Measurements from ENCODE around the gene CSRP2. TPM values are rescaled to one million over a fixed set of nuclear protein-coding genes. Genes with fewer than 3 reads are reported as not detected.

The CSRP2 gene
- total and polyA plus RNA-seq, 2 of the 8 experiments (the other 6 are each of a cell fraction or from before 2014, with no cell fraction given), result 149 to 227 TPM

DNA sequence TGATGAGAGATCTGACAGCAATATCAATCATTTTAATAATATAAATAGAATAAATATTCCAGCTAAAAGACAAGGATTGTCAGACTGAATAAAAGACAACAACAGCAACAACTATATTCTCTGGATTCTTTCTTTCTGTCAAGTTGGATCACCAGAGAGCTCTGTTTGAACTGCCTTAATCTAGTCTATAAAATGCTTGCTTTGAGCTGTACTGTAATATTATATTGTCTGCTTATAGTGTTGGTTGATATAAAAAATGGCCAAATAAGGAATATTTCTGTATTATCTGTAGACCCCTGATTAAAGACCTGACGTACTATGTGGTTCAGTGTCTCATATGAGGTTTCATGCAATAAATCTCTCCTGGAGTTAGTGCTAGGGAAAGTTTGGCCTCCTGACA lies 46.3 kb upstream of the CSRP2 start:
- H3K79me2 ChIP-seq (ENCODE audit: control insufficient read depth in 1 of 2, insufficient read depth in 2 of 2, low read length in 2 of 2), result no peaks in the 10 kb centered on the region
- H2BK12ac ChIP-seq (ENCODE audit: low read depth, low read length), result no peak overlapping the region
- TF ChIP-seq YY1 (IDR thresholded peaks at IDR 0.05; ENCODE audit: low read depth, low read length), result no peak
- H3K4me1 ChIP-seq (replicated peaks in 1 of 4; ENCODE audit: control insufficient read depth in 3 of 4, insufficient read depth in 4 of 4, low read length in 3 of 4), result peaks cover 0 to 12% (median 8%) of the 10 kb centered on the region in 4 experiments; a peak in 6 of 7 replicates
- H3K14ac ChIP-seq (ENCODE audit: insufficient read length), result no peak overlapping the region
- H3K79me1 ChIP-seq (ENCODE audit: low read depth, low read length), result no peaks in the 10 kb centered on the region
- no peak overlapping the region for H4K8ac ChIP-seq (ENCODE audit: extremely low read depth, insufficient read depth, low read length)
- no peak overlapping the region for H4K5ac ChIP-seq (ENCODE audit: insufficient read length, low read depth, low read length)
- 74% methylated on average over 1 of the region's 1 CpG; no CpG with 5 or more reads in 1 of the 2 experiments for WGBS, 2 experiments (ENCODE audit: extremely low coverage in 1 of 2, insufficient coverage in 1 of 2, insufficient read length in 1 of 2, insufficient replicate concordance in 2 of 2, low coverage in 1 of 2, low lambda C conversion rate in 2 of 2, missing lambda C conversion rate in 1 of 2)
- H3K9ac ChIP-seq (replicated peaks in 1 of 4; ENCODE audit: extremely low read depth in 1 of 4, low read depth in 3 of 4, low read length in 3 of 4), result no peak overlapping the region
- no peak overlapping the region for H3K56ac ChIP-seq (replicated peaks; ENCODE audit: insufficient read length, low read depth, low read length)
- no peaks in the 10 kb centered on the region for H4K20me1 ChIP-seq (replicated peaks in 1 of 2; ENCODE audit: control insufficient read depth in 1 of 2, insufficient read depth in 2 of 2, low read length in 2 of 2)
- H2BK120ac ChIP-seq (replicated peaks; ENCODE audit: low read depth, low read length), result no peak overlapping the region
- CTCF ChIA-PET (ENCODE audit: partially characterized antibody), result interaction anchor here (1.0 to 1.5 kb wide), 5 partner anchors 12 to 304 kb away, joined by 3 to 4 read pairs (median 4); no protein-coding TSS in a partner anchor
- H2AFZ ChIP-seq (ENCODE audit: low read length), result no peak overlapping the region
- no peak overlapping the region for H2BK20ac ChIP-seq (ENCODE audit: low read length)
- DNase-seq (ENCODE audit: low read depth in 1 of 2, low spot score in 2 of 2) (no peak), FAIRE-seq (no peak)
- H3K36me3 ChIP-seq (ENCODE audit: control insufficient read depth in 2 of 4, insufficient read depth in 4 of 4, low read length in 3 of 4), result no peaks in the 10 kb centered on the region
- POLR2A ChIA-PET (ENCODE audit: partially characterized antibody), result interaction anchor here (0.6 kb wide), 1 partner anchor 46 kb away, joined by 3 read pairs; no protein-coding TSS in a partner anchor
- H3K23ac ChIP-seq (ENCODE audit: insufficient read length), result no peak overlapping the region
- H3K18ac ChIP-seq (ENCODE audit: extremely low read depth, low read length), result no peak overlapping the region
- H3K4me3 ChIP-seq (ENCODE audit: extremely low read depth in 1 of 4, insufficient read depth in 2 of 4, low read depth in 3 of 4, low read length in 4 of 4), result no peak overlapping the region
- H3K4me2 ChIP-seq (ENCODE audit: insufficient read depth in 1 of 2, low read depth in 2 of 2, low read length in 2 of 2), result no peak overlapping the region
- no peak overlapping the region for H3K27ac ChIP-seq (ENCODE audit: low read depth, low read length)
- H2AK5ac ChIP-seq (ENCODE audit: low read depth, low read length), result no peak overlapping the region
- no peak overlapping the region for H4K91ac ChIP-seq (replicated peaks; ENCODE audit: insufficient read length, low read length)
- H3K9me3 ChIP-seq (ENCODE audit: insufficient read depth in 2 of 2, low read depth in 1 of 2, low read length in 1 of 2), result no peaks in the 10 kb centered on the region
- H2BK5ac ChIP-seq (ENCODE audit: low read depth, low read length), result no peak overlapping the region
- H2BK15ac ChIP-seq (ENCODE audit: low read length), result no peak overlapping the region
- H3K27me3 ChIP-seq (replicated peaks in 1 of 4; ENCODE audit: control insufficient read depth in 3 of 4, extremely low read depth in 1 of 4, insufficient read depth in 3 of 4, low read length in 3 of 4), result no peaks in the 10 kb centered on the region
- no peak overlapping the region for H3K4ac ChIP-seq (replicated peaks; ENCODE audit: insufficient read length, low read depth, low read length)
- no peaks in the 10 kb centered on the region; the same call in 1 of the 2 replicates for H3K23me2 ChIP-seq (ENCODE audit: low read depth, low read length)

Data from H1 (cell line).